ENCODE measurements around the gene KRT38. TPM values are rescaled to one million over a fixed set of nuclear protein-coding genes. Genes with fewer than 3 reads are reported as not detected.

Gene KRT38
- total RNA-seq, 4 donors from 2014 or later = not detected

DNA sequence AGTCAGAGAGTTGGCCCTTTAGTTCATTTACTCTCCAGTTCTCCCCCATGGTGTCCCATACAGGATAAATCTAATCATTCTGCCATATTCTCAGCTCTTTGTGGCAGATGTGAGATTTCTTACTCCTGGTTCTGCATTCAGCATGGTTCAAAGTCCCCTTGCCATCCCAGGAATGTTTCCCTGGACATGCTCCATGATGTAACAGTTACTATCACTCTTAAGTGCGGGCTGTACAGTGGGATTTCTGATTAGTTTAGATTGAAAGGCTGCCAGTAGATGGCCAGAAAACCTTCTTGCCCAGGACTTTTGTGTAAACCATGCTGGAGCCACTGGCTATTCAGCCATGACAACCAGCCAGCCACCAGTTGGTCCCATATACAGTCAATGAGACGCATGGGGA is 26.8 kb downstream of the KRT38 start:
- H3K9me3 ChIP-seq = no peaks in the 10 kb centered on the region
- H3K4me3 ChIP-seq = no peak overlapping the region
- H3K36me3 ChIP-seq = no peaks in the 10 kb centered on the region
- peaks cover 0 to 21% (median 0%) of the 10 kb centered on the region in 4 donors for H3K4me1 ChIP-seq
- H3K27me3 ChIP-seq = no peaks in the 10 kb centered on the region
- no peak for DNase-seq (ENCODE audit: low spot score in 2 of 2)
- H3K27ac ChIP-seq = no peak overlapping the region
- 88 to 92% methylated on average over 2 of the region's 2 CpGs for WGBS, 2 donors
- no peak for TF ChIP-seq POLR2A (IDR thresholded peaks at IDR 0.05)
- no peak for TF ChIP-seq EP300 (IDR thresholded peaks at IDR 0.05)
- TF ChIP-seq CTCF (IDR thresholded peaks at IDR 0.05) = no peak

GRCh38 chr17:41413353-41413957 is 27.3 kb downstream of the KRT38 start:
- Histone ChIP-seq H3K27ac (no peak overlapping the region), H3K9me3 (no peaks in the 10 kb centered on the region), H3K27me3 (no peaks in the 10 kb centered on the region), H3K4me3 (no peak overlapping the region), H3K4me1 (peaks cover 0 to 21% (median 0%) of the 10 kb centered on the region in 4 donors), H3K36me3 (no peaks in the 10 kb centered on the region)
- TF ChIP-seq EP300 (IDR thresholded peaks at IDR 0.05) (no peak), POLR2A (IDR thresholded peaks at IDR 0.05) (no peak)
- WGBS, 2 donors = 52 to 59% methylated on average over 5 of the region's 5 CpGs
- DNase-seq (ENCODE audit: low spot score in 2 of 2) = no peak

DNA sequence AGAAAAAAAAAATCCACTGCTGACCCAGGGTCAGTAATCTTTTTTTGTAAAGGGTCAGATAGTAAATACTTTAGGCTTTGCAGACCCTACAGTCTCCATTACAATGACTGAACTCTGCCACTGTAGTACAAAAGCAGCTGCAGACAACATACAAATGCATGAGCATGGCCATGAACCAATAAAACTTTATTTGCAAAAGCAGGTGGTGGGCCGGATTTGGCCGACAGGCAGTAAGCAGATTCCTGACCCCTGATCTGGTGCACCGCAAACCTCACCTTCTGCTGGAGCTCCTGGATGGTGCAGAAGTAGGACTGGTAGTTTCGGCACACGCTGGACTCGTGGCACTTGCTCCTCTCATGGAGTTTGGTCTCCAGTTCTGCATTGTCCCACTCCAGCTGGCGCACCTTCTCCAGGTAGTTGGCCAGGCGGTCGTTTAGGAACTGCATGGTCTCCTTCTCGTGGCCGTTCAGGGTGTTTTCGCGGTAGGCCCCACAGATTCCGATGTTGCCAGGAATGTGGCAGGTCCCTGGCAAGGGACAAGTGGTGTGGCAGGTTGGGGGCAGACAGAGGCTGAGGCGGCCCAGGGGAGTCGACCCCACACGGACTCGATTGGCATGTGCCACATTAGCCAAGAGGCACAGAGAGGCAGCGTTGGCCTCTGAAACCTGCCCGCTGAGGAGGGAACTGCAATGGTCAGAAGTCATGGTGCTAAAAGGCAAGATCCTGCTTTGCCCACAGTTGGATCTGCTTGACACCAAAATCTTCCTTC is 29.5 kb downstream of the KRT38 start:
- 93 to 96% methylated on average over 20 of the region's 20 CpGs for WGBS, 2 donors
- peaks cover 0 to 8% (median 0%) of the 10 kb centered on the region in 4 donors for H3K4me1 ChIP-seq
- no peaks in the 10 kb centered on the region for H3K36me3 ChIP-seq

GRCh38 chr17:41407226-41407625 is 33.6 kb downstream of the KRT38 start:
- H3K27me3 ChIP-seq = no peaks in the 10 kb centered on the region
- WGBS, 2 donors = 94 to 95% methylated on average over 10 of the region's 10 CpGs
- H3K4me1 ChIP-seq = peaks cover 0 to 10% (median 0%) of the 10 kb centered on the region in 4 donors
- H3K9me3 ChIP-seq = no peaks in the 10 kb centered on the region
- H3K36me3 ChIP-seq = no peaks in the 10 kb centered on the region
- no peak for DNase-seq (ENCODE audit: low spot score in 2 of 2)
- H3K4me3 ChIP-seq = no peak overlapping the region
- H3K27ac ChIP-seq = no peak overlapping the region
- TF ChIP-seq EP300 (IDR thresholded peaks at IDR 0.05) = no peak
- TF ChIP-seq CTCF (IDR thresholded peaks at IDR 0.05) = no peak
- no peak for TF ChIP-seq POLR2A (IDR thresholded peaks at IDR 0.05)

More for the DNA sequence above, 29.5 kb downstream of the KRT38 start:
- no peak for TF ChIP-seq EP300 (IDR thresholded peaks at IDR 0.05)
- no peak for TF ChIP-seq POLR2A (IDR thresholded peaks at IDR 0.05)
- no peak for TF ChIP-seq CTCF (IDR thresholded peaks at IDR 0.05)
- no peak for DNase-seq (ENCODE audit: low spot score in 2 of 2)
- no peak overlapping the region for H3K4me3 ChIP-seq
- H3K27me3 ChIP-seq = no peaks in the 10 kb centered on the region
- no peak overlapping the region for H3K27ac ChIP-seq
- no peaks in the 10 kb centered on the region for H3K9me3 ChIP-seq

DNA sequence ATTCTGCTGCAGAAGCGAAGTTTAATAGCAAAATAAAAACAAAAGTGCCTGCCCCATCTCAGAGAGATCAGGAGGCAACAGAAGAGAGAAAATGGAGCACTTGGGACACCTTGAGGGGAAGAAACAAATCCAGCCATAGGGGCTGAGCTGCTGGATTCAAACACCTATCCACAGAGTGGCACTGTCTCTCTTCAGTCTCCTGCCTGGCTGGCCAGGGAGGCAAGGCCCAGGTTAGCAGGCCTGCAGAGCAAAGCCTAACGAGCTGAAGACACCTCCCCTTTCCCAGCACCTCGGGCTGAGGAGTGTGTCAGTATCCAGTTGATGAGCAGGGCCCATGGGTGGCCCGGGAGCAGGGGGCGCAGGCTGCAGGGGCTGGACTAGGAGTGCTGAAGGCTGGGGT is 34.6 kb downstream of the KRT38 start:
- Histone ChIP-seq H3K27ac (no peak overlapping the region), H3K9me3 (no peaks in the 10 kb centered on the region), H3K27me3 (no peaks in the 10 kb centered on the region), H3K4me1 (peaks cover 0 to 10% (median 0%) of the 10 kb centered on the region in 4 donors), H3K4me3 (no peak overlapping the region), H3K36me3 (no peaks in the 10 kb centered on the region)
- WGBS, 2 donors = 58 to 66% methylated on average over 5 of the region's 5 CpGs
- no peak for DNase-seq (ENCODE audit: low spot score in 2 of 2)
- TF ChIP-seq EP300 (IDR thresholded peaks at IDR 0.05) = no peak

DNA sequence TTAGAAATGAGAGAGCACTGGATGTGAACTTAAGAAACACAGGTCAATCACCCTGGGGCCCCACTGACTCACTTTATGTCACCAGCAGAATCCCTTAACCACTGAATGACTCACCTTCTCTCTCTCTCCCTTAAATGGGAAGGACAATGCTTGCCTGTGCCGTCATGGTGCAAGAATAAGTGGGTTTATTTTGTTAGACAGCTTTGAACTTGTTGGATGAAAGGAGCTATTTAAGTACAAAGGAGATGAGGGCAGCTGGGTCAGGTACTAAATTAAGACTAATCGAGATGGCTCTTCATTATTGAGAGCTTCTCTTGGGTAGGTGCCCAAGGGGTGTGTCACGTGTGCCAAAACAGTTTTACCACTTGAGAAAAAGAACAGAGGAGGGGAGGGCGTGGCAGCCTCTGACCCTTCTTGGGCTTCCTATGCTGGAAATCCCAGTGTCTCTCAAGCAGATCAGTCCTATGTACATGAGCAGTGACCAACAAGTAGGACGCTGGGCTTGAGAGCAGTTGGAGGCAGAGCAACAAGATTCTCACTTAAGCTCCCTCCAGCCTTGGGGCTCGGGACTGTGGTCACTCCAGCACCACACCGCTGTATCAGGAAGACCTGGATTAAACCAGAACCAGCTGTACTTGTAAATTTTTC is 36.6 kb downstream of the KRT38 start:
- WGBS, 2 donors = 45 to 48% methylated on average over 7 of the region's 7 CpGs
- Histone ChIP-seq H3K4me1 (peaks cover 0 to 10% (median 0%) of the 10 kb centered on the region in 4 donors), H3K9me3 (no peaks in the 10 kb centered on the region), H3K36me3 (no peaks in the 10 kb centered on the region), H3K27ac (peak overlapping the region in 1 of 4 donors; percentile 15), H3K4me3 (no peak overlapping the region), H3K27me3 (no peaks in the 10 kb centered on the region)
- no peak for DNase-seq (ENCODE audit: low spot score in 2 of 2)
- TF ChIP-seq EP300 (IDR thresholded peaks at IDR 0.05) (no peak), POLR2A (IDR thresholded peaks at IDR 0.05) (no peak), CTCF (IDR thresholded peaks at IDR 0.05) (no peak)

Measured in tibial nerve (tissue), 4 donors.